Measurements from ENCODE around the gene ACAD10.
"Not testable (repeated sequence)": the region's sequence is repeated elsewhere in the genome, so short reads cannot be mapped to it uniquely, and the experiment has no call there.

The ACAD10 gene

DNA sequence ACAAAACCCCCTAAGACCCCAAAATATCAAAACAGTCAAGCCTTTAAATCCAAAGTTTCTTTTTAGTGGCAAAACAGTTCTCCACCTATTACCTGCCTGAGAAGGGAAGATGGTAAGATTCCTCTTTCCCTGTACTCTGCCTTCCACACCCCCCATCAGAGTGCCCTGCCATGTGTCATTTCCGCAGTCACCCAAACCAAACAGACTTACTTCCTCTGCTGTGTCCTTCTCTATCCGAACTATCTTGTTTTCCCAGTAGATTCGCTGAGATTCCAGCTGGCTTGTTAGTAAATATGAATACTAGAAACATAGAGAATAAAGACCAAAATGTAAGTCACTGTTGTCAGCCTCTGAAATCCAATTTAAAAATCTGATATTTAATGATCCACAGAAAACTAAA is 30.5 kb upstream of the ACAD10 start:
- WGBS, 2 experiments (ENCODE audit: insufficient coverage in 2 of 2) = 100% methylated on average over 1 of the region's 3 CpGs; no CpG with 5 or more reads in 1 of the 2 experiments
- Histone ChIP-seq H3K4me1 (ENCODE audit: control insufficient read depth, insufficient read depth, low read length, poor library complexity, severe bottlenecking) (no peaks in the 10 kb centered on the region), H3K9me3 (ENCODE audit: control insufficient read depth, low read length) (no peaks in the 10 kb centered on the region), H3K36me3 (ENCODE audit: control insufficient read depth, insufficient read depth, low read length) (peaks cover 93% of the 10 kb centered on the region), H3K4me3 (ENCODE audit: extremely low read depth, insufficient read depth, low read length, poor library complexity, severe bottlenecking) (no peak overlapping the region), H3K27ac (ENCODE audit: low read depth, low read length, severe bottlenecking) (no peak overlapping the region)

DNA sequence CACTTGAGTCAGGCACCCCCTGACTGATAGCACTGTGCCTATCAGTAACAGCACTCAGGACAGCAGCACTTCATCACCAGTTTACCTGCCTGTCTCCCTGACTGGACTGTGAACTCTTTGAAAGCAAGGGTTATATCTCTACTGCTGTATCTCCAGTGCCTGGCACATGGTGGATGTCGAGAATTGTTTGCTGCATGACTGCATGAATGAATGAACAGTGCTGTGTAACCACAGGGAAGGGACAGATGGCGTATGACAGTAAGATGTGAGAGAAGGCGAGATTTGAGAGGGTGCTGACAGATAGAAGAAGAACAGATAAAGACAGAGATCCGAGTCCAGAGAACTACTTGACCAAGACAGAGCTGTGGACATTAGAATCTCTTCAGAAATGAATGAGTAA is 29.8 kb upstream of the ACAD10 start:
- WGBS, 2 experiments (ENCODE audit: insufficient coverage in 2 of 2) = 94 to 100% methylated on average over 4 of the region's 4 CpGs
- H3K4me3 ChIP-seq (ENCODE audit: extremely low read depth, insufficient read depth, low read length, poor library complexity, severe bottlenecking) = no peak overlapping the region
- H3K27ac ChIP-seq (ENCODE audit: low read depth, low read length, severe bottlenecking) = no peak overlapping the region
- peaks cover 89% of the 10 kb centered on the region for H3K36me3 ChIP-seq (ENCODE audit: control insufficient read depth, insufficient read depth, low read length)
- H3K4me1 ChIP-seq (ENCODE audit: control insufficient read depth, insufficient read depth, low read length, poor library complexity, severe bottlenecking) = no peaks in the 10 kb centered on the region
- no peaks in the 10 kb centered on the region for H3K9me3 ChIP-seq (ENCODE audit: control insufficient read depth, low read length)

DNA sequence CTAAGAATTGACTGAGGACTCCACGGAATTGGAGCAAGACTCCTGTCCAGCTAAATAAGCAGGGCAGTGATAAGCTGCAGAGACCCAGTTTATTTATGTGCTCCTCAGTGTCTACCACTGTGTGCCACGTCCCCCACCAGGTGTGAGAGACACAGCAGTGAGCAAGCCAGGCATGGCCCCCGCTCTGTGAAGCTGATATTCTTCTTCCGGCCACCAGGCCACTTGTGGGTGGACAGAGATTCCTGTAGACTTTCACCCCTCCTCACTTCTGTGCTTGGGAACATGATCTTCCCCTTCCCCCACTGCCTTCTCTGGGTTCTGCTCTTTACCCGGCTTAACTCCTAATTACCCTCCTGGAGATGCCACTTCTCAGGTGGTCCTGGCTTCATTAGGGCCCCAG is 21.4 kb upstream of the ACAD10 start:
- Histone ChIP-seq H3K27ac (ENCODE audit: low read depth, low read length, severe bottlenecking) (no peak overlapping the region), H3K9me3 (ENCODE audit: control insufficient read depth, low read length) (no peaks in the 10 kb centered on the region), H3K36me3 (ENCODE audit: control insufficient read depth, insufficient read depth, low read length) (peaks cover 78% of the 10 kb centered on the region), H3K4me3 (ENCODE audit: extremely low read depth, insufficient read depth, low read length, poor library complexity, severe bottlenecking) (no peak overlapping the region), H3K4me1 (ENCODE audit: control insufficient read depth, insufficient read depth, low read length, poor library complexity, severe bottlenecking) (no peaks in the 10 kb centered on the region)
- 88 to 92% methylated on average over 3 to 5 of the region's 5 CpGs for WGBS, 2 experiments (ENCODE audit: insufficient coverage in 2 of 2)

DNA sequence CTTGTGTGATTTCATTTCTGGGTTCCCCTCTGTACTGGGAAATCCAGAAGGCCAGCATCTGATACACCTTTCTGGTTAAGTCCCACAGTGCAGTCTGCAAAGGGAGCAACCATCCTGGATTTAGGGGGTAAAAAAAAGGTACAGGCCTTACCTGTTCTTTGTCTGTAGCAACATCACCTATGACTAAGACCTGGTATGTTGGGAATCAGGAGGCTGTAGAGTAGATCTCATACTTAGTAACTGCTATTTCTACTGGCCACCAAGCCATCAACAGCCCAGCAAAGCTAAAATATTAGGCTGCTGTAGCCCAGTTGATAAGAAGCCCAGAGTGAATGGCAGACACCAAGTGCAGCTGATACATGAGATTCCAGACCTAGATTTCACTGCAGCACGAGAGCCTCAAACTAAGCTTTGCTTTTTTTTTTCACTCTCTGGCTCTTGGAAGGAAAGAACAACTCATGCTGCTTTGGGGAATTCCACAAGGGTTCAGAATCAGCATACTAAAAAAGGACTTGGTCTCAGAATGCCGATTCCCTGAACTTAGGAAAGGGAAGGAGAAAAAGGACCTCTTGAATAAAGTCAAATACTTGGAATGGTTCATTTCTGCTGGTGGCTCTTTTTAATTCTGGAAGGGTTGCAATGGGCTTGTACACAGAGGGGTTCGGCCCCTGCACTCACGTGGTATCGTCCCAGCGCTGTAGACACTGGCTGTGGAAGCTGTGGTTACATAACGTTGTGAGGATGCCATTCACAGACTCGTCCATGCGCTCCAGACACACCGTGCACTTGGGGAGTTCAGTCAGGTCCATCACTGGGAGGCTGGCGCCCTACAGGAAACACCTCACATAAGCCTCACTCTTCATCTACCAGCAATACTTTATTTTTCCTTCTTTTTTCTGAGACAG is 20.6 kb upstream of the ACAD10 start:
- Histone ChIP-seq H3K27ac (ENCODE audit: low read depth, low read length, severe bottlenecking) (no peak overlapping the region), H3K36me3 (ENCODE audit: control insufficient read depth, insufficient read depth, low read length) (peaks cover 78% of the 10 kb centered on the region), H3K9me3 (ENCODE audit: control insufficient read depth, low read length) (no peaks in the 10 kb centered on the region), H3K4me3 (ENCODE audit: extremely low read depth, insufficient read depth, low read length, poor library complexity, severe bottlenecking) (no peak overlapping the region), H3K4me1 (ENCODE audit: control insufficient read depth, insufficient read depth, low read length, poor library complexity, severe bottlenecking) (no peaks in the 10 kb centered on the region)
- WGBS, 2 experiments (ENCODE audit: insufficient coverage in 2 of 2) = 95 to 96% methylated on average over 10 to 11 of the region's 11 CpGs

DNA sequence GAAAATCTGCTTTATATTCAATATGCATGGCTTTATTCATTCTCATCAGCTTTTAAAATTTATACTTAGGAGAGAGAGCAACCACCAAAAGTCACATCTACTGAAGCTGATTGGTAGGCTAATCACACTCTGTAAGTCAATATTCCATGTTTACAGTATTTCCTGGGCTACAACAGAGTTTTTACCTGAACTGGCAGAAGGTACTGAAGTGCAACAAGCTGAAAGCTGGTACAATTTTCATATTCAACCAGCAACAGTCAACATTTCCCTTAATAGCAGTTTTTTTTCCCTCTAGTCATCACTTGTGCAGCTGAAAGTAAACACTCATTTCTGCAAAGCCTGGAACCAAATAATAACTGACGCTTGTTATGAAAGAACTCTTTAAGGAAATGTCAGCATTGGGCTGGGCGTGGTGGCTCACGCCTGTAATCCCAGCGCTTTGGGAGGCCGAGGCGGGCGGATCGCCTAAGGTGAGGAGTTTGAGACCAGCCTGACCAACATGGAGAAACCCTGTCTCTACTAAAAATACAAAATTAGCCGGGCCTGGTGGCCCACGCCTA is 13.0 kb upstream of the ACAD10 start:
- no peaks in the 10 kb centered on the region for H3K4me1 ChIP-seq (ENCODE audit: control insufficient read depth, insufficient read depth, low read length, poor library complexity, severe bottlenecking)
- WGBS, 2 experiments (ENCODE audit: insufficient coverage in 2 of 2) = 94 to 96% methylated on average over 5 to 7 of the region's 10 CpGs
- H3K9me3 ChIP-seq (ENCODE audit: control insufficient read depth, low read length) = no peaks in the 10 kb centered on the region
- no peak overlapping the region for H3K27ac ChIP-seq (ENCODE audit: low read depth, low read length, severe bottlenecking)
- H3K36me3 ChIP-seq (ENCODE audit: control insufficient read depth, insufficient read depth, low read length) = peaks cover 88% of the 10 kb centered on the region
- no peak overlapping the region for H3K4me3 ChIP-seq (ENCODE audit: extremely low read depth, insufficient read depth, low read length, poor library complexity, severe bottlenecking)

DNA sequence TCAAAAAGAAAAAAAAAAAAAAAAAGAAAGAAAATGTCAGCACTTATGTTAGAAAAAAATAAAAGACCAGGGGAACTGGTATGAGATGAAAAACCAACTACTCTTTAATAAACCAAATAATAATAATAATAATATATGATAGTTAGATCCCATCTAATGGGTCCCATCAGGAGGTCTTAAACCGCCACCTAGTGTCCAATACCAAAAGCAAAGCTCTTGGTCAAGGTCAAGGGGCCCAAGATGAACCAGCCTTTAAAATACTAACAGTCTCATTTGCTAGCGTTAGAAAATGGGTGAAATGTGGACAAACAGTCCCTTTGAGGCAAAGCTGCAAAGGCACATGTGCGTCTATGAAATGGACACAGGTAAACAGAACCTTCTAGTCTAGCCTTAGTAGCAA is 12.3 kb upstream of the ACAD10 start:
- Histone ChIP-seq H3K4me3 (ENCODE audit: extremely low read depth, insufficient read depth, low read length, poor library complexity, severe bottlenecking) (no peak overlapping the region), H3K27ac (ENCODE audit: low read depth, low read length, severe bottlenecking) (no peak overlapping the region), H3K36me3 (ENCODE audit: control insufficient read depth, insufficient read depth, low read length) (peaks cover 90% of the 10 kb centered on the region), H3K9me3 (ENCODE audit: control insufficient read depth, low read length) (no peaks in the 10 kb centered on the region), H3K4me1 (ENCODE audit: control insufficient read depth, insufficient read depth, low read length, poor library complexity, severe bottlenecking) (no peaks in the 10 kb centered on the region)
- 94% methylated on average over 2 to 3 of the region's 3 CpGs for WGBS, 2 experiments (ENCODE audit: insufficient coverage in 2 of 2)

DNA sequence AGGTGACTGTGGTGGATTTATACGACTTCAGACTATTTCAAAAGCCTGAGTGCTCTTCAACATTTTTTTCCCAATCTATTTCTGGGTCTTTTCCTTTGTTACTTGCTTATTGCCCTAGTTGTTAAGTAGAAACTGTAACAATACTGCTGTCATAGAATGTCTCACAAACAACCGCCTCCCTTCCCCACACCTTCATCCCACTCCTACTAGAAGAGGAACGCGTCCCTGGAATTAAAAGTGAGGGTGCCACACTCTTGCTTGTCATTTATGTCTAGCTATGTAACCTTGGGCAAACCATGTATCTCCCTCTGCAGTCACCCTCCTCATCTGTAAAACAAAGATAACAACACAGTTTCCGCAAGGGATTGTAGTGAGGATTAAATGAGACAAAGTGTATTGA is 8.7 kb upstream of the ACAD10 start:
- H3K4me1 ChIP-seq (ENCODE audit: control insufficient read depth, insufficient read depth, low read length, poor library complexity, severe bottlenecking) = no peaks in the 10 kb centered on the region
- no peaks in the 10 kb centered on the region for H3K9me3 ChIP-seq (ENCODE audit: control insufficient read depth, low read length)
- 100% methylated on average over 1 of the region's 5 CpGs; no CpG with 5 or more reads in 1 of the 2 experiments for WGBS, 2 experiments (ENCODE audit: insufficient coverage in 2 of 2)
- no peak overlapping the region for H3K4me3 ChIP-seq (ENCODE audit: extremely low read depth, insufficient read depth, low read length, poor library complexity, severe bottlenecking)
- no peak overlapping the region for H3K27ac ChIP-seq (ENCODE audit: low read depth, low read length, severe bottlenecking)
- H3K36me3 ChIP-seq (ENCODE audit: control insufficient read depth, insufficient read depth, low read length) = peaks cover 86% of the 10 kb centered on the region

DNA sequence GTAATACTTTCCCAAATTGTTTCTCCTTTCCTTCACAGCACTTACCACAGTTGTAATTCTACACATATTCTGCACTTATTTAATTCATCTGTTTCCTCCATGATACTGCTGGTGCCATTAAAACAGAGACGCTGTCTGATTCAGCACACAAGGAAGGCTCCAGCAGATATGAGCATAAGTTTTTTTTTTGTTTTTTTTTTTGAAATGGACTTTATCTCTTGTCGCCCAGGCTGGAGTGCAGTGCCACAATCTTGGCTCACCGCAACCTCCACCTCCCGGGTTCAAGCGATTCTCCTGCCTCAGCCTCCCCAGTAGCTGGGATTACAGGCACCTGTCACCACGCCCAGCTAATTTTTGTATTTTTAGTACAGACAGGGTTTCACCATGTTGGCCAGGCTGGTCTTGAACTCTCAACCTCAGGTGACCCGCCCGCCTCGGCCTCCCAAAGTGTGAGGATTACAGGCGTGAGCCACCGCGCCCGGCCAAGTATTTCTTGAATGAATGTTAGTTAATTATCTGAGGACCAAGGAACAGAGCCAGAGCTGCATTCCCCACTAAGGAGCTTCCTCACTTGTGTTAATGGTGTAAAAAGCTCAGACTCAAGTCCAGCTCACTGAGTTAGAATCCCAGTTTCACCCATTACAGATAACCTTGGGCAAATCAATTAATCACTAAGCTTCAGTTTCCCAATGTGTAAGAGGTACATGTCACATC is 1.2 kb upstream of the ACAD10 start:
- Histone ChIP-seq H3K27ac (ENCODE audit: low read depth, low read length, severe bottlenecking) (peak overlapping the region; percentile 83), H3K4me3 (ENCODE audit: extremely low read depth, insufficient read depth, low read length, poor library complexity, severe bottlenecking) (peak overlapping the region; percentile 93), H3K36me3 (ENCODE audit: control insufficient read depth, insufficient read depth, low read length) (peaks cover 42% of the 10 kb centered on the region)
- not testable (repeated sequence) for H3K9me3 ChIP-seq (ENCODE audit: control insufficient read depth, low read length); H3K4me1 ChIP-seq (ENCODE audit: control insufficient read depth, insufficient read depth, low read length, poor library complexity, severe bottlenecking)
- WGBS, 2 experiments (ENCODE audit: insufficient coverage in 2 of 2) = 95% methylated on average over 7 to 8 of the region's 13 CpGs

DNA sequence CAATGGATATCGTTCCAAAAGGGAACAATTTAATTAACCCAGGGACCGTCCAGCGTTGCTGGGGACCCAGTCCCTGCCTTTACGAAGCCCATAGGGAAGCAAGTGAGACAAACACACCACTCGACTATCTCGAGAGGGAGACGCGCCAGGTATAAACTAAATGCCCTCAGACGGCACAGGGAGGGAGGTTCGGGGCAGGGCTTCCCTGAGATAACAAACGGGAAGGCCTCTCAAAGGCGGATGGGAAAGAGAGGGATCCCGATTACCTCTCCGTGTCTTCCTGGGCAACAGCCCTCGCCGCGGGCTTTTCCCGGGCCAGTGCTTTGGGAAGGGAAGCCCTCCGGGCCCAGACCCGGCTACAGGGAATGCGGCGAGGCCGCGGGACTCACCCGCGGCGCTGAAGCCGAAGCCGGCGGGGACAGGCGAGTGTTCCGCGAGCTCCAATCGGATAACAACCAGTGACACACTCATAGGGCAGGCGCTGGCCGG is 487 bp upstream of the ACAD10 start:
- Histone ChIP-seq H3K9me3 (ENCODE audit: control insufficient read depth, low read length) (no peaks in the 10 kb centered on the region), H3K27ac (ENCODE audit: low read depth, low read length, severe bottlenecking) (peak overlapping the region; percentile 83), H3K36me3 (ENCODE audit: control insufficient read depth, insufficient read depth, low read length) (peaks cover 37% of the 10 kb centered on the region), H3K4me1 (ENCODE audit: control insufficient read depth, insufficient read depth, low read length, poor library complexity, severe bottlenecking) (peaks cover 6% of the 10 kb centered on the region), H3K4me3 (ENCODE audit: extremely low read depth, insufficient read depth, low read length, poor library complexity, severe bottlenecking) (peak overlapping the region; percentile 93)
- WGBS, 2 experiments (ENCODE audit: insufficient coverage in 2 of 2) = 0 to 1% methylated on average over 20 to 35 of the region's 36 CpGs

DNA sequence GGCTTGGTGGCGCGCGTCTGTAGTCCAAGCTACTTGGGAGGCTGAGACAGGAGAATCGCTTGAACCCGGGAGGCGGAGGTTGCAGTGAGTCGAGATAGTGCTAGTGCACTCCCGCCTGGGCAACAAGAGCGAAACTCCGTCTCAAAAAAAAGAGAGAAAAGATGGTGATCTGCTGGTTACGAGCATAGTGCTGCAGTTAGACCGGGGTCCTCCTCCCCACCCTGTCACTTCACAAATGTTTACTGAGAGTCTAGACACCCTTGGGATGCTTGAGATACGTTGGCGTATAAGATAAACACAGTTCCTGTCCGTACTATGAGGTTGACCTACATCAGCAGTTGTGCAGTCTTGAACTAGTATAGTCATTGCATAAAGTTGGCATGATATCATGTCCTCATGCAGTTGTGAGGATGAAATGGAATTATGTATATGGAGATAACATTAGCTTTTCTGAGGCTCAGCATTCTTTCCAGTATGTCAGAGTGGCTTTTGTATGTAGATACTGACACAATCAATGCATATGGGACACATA is 787 bp downstream of the ACAD10 start:
- Histone ChIP-seq H3K27ac (ENCODE audit: low read depth, low read length, severe bottlenecking) (peak overlapping the region; percentile 83), H3K36me3 (ENCODE audit: control insufficient read depth, insufficient read depth, low read length) (peaks cover 24% of the 10 kb centered on the region)
- 51 to 54% methylated on average over 14 to 15 of the region's 15 CpGs for WGBS, 2 experiments (ENCODE audit: insufficient coverage in 2 of 2)

More for the DNA sequence above, 787 bp downstream of the ACAD10 start:
- Histone ChIP-seq H3K4me3 (ENCODE audit: extremely low read depth, insufficient read depth, low read length, poor library complexity, severe bottlenecking) (peak overlapping the region; percentile 93), H3K4me1 (ENCODE audit: control insufficient read depth, insufficient read depth, low read length, poor library complexity, severe bottlenecking) (peaks cover 6% of the 10 kb centered on the region), H3K9me3 (ENCODE audit: control insufficient read depth, low read length) (no peaks in the 10 kb centered on the region)
